Measurements from ENCODE around the gene ZNF516.

The ZNF516 gene

GRCh38 chr18:76410660-76411417, 84.2 kb downstream of the ZNF516 start:
- no peak overlapping the region for H2AFZ ChIP-seq
- no peaks in the 10 kb centered on the region for H3K4me1 ChIP-seq
- TF ChIP-seq, protein P1, sequence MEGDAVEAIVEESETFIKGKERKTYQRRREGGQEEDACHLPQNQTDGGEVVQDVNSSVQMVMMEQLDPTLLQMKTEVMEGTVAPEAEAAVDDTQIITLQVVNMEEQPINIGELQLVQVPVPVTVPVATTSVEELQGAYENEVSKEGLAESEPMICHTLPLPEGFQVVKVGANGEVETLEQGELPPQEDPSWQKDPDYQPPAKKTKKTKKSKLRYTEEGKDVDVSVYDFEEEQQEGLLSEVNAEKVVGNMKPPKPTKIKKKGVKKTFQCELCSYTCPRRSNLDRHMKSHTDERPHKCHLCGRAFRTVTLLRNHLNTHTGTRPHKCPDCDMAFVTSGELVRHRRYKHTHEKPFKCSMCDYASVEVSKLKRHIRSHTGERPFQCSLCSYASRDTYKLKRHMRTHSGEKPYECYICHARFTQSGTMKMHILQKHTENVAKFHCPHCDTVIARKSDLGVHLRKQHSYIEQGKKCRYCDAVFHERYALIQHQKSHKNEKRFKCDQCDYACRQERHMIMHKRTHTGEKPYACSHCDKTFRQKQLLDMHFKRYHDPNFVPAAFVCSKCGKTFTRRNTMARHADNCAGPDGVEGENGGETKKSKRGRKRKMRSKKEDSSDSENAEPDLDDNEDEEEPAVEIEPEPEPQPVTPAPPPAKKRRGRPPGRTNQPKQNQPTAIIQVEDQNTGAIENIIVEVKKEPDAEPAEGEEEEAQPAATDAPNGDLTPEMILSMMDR (IDR thresholded peaks at IDR 0.05): no peak
- H3K36me3 ChIP-seq (ENCODE audit: control insufficient read depth, insufficient read depth, low read length): no peaks in the 10 kb centered on the region
- peaks cover 36% of the 10 kb centered on the region for H3K79me2 ChIP-seq
- no peak overlapping the region for H3K4me2 ChIP-seq (ENCODE audit: low read length)
- no peak overlapping the region for H3K9ac ChIP-seq
- no peaks in the 10 kb centered on the region for H3K27me3 ChIP-seq (ENCODE audit: control insufficient read depth, insufficient read depth, low read length)
- H3K27ac ChIP-seq: no peak overlapping the region
- no peaks in the 10 kb centered on the region for H3K9me3 ChIP-seq (ENCODE audit: control insufficient read depth, low read length)
- no peak overlapping the region for H3K4me3 ChIP-seq (ENCODE audit: low read depth, low read length)

DNA sequence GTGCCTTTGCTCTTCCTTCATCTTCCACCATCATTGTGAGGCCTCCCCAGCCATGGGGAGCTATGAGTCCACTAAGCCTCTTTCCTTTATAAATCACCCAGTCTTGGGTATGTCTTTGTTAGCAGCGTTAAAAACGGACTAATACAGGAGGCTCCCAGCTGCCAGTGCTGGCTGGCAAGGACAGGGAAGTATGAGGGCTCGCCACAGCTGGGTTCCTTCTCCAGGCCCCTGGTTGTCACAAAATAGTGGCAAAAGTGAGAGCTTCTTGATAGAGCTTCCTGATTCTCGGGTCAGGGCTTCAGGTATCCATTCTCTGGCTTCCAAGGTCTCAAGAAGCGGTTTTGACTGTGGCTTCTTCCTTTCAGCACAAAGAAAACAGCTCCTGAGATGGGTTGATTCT, 85.0 kb downstream of the ZNF516 start:
- Histone ChIP-seq H3K4me1 (no peaks in the 10 kb centered on the region), H3K9me3 (ENCODE audit: control insufficient read depth, low read length) (no peaks in the 10 kb centered on the region), H3K27ac (no peak overlapping the region), H3K4me3 (ENCODE audit: low read depth, low read length) (no peak overlapping the region), H3K9ac (no peak overlapping the region), H2AFZ (no peak overlapping the region), H3K36me3 (ENCODE audit: control insufficient read depth, insufficient read depth, low read length) (no peaks in the 10 kb centered on the region), H3K79me2 (peaks cover 38% of the 10 kb centered on the region), H3K27me3 (ENCODE audit: control insufficient read depth, insufficient read depth, low read length) (no peaks in the 10 kb centered on the region), H3K4me2 (ENCODE audit: low read length) (no peak overlapping the region)
- TF ChIP-seq, protein P1 (IDR thresholded peaks at IDR 0.05): no peak

DNA sequence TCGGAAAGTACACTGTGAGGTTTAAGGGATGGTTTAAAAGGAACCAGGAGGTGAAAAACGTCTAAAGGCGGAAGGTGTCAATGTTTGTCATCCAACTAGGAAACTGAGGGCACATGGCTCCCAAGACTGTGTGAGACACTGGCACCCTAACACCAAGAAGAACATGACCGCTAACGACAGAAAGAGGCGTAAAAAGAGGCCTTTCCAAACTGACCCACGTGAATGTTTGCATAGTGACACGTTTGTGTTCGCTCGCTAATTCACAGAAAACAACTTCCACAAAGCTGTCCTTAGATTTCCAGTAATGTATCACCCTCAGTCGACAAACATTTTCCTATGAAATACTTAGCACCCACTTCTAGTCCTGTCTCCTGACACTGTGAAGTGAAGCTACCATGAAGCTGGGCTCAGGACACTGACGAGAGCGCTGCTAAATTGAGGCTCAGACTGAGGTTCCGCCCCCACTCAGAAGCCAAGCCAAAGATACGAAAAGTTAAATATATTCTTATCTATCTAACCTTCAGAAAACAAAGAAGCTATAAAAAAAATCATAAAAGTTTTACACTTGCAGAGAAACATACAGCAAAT, 86.5 kb downstream of the ZNF516 start:
- Histone ChIP-seq H3K4me3 (ENCODE audit: low read depth, low read length) (no peak overlapping the region), H2AFZ (no peak overlapping the region), H3K4me2 (ENCODE audit: low read length) (no peak overlapping the region), H3K9me3 (ENCODE audit: control insufficient read depth, low read length) (no peaks in the 10 kb centered on the region), H3K79me2 (peaks cover 33% of the 10 kb centered on the region), H3K36me3 (ENCODE audit: control insufficient read depth, insufficient read depth, low read length) (no peaks in the 10 kb centered on the region), H3K27ac (no peak overlapping the region), H3K9ac (no peak overlapping the region), H3K27me3 (ENCODE audit: control insufficient read depth, insufficient read depth, low read length) (no peaks in the 10 kb centered on the region), H3K4me1 (no peaks in the 10 kb centered on the region)
- TF ChIP-seq, protein P1 (IDR thresholded peaks at IDR 0.05): no peak

- H3K27me3 ChIP-seq (ENCODE audit: control insufficient read depth, insufficient read depth, low read length): no peaks in the 10 kb centered on the region
- no peak overlapping the region for H3K4me2 ChIP-seq (ENCODE audit: low read length)
- no peak overlapping the region for H3K4me3 ChIP-seq (ENCODE audit: low read depth, low read length)
- H3K4me1 ChIP-seq: no peaks in the 10 kb centered on the region
- peaks cover 31% of the 10 kb centered on the region for H3K79me2 ChIP-seq
- no peaks in the 10 kb centered on the region for H3K36me3 ChIP-seq (ENCODE audit: control insufficient read depth, insufficient read depth, low read length)
- H3K27ac ChIP-seq: no peak overlapping the region
- TF ChIP-seq, protein P1 (IDR thresholded peaks at IDR 0.05): no peak
- H2AFZ ChIP-seq: no peak overlapping the region
- H3K9ac ChIP-seq: no peak overlapping the region
- H3K9me3 ChIP-seq (ENCODE audit: control insufficient read depth, low read length): no peaks in the 10 kb centered on the region
Observed at GRCh38 chr18:76407681-76408080, 87.4 kb downstream of the ZNF516 start.

GRCh38 chr18:76406791-76407190, 88.3 kb downstream of the ZNF516 start:
- Histone ChIP-seq H2AFZ (no peak overlapping the region), H3K36me3 (ENCODE audit: control insufficient read depth, insufficient read depth, low read length) (no peaks in the 10 kb centered on the region), H3K4me2 (ENCODE audit: low read length) (no peak overlapping the region), H3K4me3 (ENCODE audit: low read depth, low read length) (no peak overlapping the region), H3K4me1 (no peaks in the 10 kb centered on the region), H3K9me3 (ENCODE audit: control insufficient read depth, low read length) (no peaks in the 10 kb centered on the region), H3K79me2 (peaks cover 25% of the 10 kb centered on the region), H3K27me3 (ENCODE audit: control insufficient read depth, insufficient read depth, low read length) (no peaks in the 10 kb centered on the region), H3K27ac (no peak overlapping the region), H3K9ac (no peak overlapping the region)
- TF ChIP-seq, protein P1 (IDR thresholded peaks at IDR 0.05): no peak
